ENCODE results near the gene TBC1D26. TPM values are rescaled to one million over a fixed set of nuclear protein-coding genes. Genes with fewer than 3 reads are reported as not detected.
"Not testable (repeated sequence)": the region's sequence is repeated elsewhere in the genome, so short reads cannot be mapped to it uniquely, and the experiment has no call there.

TBC1D26 gene
- total RNA-seq, 1 donor from 2014 or later = 0.05 TPM

- no peak for DNase-seq (ENCODE audit: low read depth)
Observed at GRCh38 chr17:15742921-15743320, 10.8 kb downstream of the TBC1D26 start.

GRCh38 chr17:15744074-15744676 is 12.1 kb downstream of the TBC1D26 start:
- DNase-seq (ENCODE audit: low read depth) = no peak

DNA sequence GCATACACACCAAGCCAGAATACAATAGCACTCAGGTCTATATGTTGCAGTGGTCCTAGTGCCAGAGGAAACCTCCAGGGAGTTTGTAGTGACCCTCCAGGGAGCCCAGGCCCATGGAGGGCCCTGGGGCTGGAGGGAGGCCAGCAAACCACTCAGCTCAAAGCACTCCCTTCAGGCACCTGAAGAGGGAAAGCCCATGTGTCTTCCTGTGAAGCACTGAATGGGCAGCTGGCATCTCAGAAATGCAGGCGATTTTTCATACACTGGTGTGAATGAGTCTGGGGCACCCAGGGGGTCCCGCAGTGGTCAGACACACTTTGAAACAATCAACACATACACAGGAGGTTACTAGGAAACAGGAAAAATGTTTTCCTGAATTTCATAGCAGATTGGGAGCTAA is 12.8 kb downstream of the TBC1D26 start:
- DNase-seq (ENCODE audit: low read depth) = no peak

DNA sequence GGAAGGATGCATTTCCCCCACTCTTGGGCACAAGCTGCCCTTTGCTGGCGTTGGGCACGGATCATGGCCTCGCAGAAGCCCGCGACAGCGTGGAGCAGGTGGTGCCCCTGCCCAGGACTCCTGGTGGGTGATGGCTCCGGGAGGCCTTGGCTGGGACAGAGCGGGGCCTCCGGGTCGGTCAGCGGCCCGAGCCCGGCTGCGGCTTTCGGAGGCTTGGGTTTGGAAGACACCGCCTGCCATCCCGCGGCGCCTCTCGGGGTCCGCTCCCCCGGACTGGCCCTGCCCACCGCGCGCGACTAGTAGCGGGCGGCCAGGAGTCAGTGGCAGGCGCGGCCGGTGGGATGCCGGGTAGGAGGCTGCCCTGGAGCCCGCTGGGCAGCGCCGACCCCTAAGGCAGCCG is 17.3 kb downstream of the TBC1D26 start:
- not testable (repeated sequence) for DNase-seq (ENCODE audit: low read depth)

GRCh38 chr17:15768865-15769533 is 36.9 kb downstream of the TBC1D26 start:
- not testable (repeated sequence) for DNase-seq (ENCODE audit: low read depth)

GRCh38 chr17:15770679-15771078 is 38.6 kb downstream of the TBC1D26 start:
- not testable (repeated sequence) for DNase-seq (ENCODE audit: low read depth)

DNA sequence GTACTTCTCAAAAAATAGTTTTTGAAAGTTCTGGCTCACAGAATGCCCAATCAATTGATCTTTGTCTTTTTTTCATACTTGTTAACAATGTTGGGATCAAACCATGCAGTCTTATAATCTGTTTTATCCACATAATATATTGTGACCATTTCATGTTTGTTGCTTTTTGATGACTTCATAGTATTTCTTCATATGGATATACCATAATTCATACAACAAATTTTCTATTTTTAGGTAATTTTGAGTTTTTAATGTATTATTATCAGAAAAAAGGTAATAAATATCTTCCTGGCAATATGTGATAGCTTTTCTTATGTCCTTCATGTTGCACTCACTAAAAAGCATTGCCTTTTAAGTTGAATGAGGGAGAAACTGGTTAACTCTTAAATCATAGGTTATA is 44.8 kb downstream of the TBC1D26 start:
- DNase-seq (ENCODE audit: low read depth) = no peak

GRCh38 chr17:15777297-15777696 is 45.2 kb downstream of the TBC1D26 start:
- DNase-seq (ENCODE audit: low read depth) = no peak

DNA sequence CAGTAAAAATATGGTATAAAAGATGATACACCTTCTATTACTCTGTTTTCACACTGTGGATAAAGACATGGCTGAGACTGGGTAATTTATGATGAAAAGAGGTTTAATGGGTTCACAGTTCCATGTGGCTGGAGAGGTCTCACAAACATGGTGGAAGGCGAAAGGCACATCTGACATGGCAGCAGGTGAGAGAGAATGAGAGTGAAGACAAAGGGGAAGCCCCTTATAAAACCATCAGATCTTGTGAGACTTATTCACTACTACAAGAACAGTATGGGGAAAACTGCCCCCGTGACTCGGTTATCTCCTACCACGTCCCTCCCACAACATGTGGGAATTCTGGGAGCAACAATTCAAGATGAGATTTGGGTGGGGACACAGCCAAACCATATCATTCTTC is 45.6 kb downstream of the TBC1D26 start:
- DNase-seq (ENCODE audit: low read depth) = no peak

DNA sequence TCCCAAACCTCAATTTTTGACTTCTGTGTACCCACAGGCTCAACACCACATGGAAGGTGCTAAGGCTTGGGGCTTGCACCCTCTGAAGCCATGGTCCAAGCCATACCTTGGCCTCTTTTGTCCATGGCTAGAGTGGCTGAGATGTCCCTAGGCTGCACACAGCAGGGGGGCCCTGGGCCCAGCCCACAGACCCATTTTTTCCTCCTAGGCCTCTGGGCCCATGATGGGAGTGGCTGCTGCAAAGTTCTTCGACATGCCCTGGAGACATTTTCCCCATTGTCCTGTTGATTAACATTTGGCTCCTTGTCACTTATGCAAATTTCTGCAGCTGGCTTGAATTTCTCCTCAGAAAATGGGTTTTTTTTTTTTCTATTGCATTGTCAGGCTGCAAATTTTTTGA is 47.0 kb downstream of the TBC1D26 start:
- DNase-seq (ENCODE audit: low read depth) = no peak

DNA sequence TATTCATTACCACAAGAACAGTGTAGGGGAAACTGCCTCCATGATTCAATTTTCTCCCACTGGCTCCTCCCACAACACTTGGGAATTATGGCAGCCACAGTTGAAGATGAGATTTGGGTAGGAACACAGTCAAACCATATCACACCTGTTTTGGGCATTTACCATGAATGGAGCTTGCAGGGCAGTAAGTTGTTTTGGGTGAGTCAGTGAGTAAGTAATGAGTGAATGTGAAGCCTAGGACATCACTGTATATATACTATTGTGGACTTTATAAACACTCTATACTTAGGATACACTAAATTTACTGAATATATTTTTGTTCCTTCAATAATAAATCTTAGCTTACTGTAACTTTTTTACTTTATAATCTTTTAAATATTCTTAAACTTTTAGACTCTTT is 48.1 kb downstream of the TBC1D26 start:
- no peak for DNase-seq (ENCODE audit: low read depth)

DNA sequence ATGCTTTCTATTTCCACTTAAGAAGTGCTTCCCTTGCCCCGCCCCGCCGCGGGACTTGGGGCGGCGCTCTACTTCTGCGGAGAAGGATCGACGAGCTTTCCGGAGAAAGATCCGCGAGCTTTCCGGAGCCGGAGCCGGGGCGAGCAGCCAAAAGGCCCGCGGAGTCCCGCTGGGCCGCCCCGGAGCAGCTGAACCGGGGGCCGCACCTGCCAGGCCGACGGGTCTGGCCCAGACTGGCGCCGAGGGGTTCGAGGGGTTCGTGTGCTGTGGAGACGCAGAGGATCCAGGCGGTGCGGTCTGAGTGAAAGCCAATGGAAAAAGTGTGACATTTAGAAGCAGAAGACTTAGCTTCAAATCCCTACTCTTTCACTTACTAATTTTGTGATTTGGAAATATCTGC is 50.8 kb downstream of the TBC1D26 start:
- peak; percentile 6 for DNase-seq (ENCODE audit: low read depth)

DNA sequence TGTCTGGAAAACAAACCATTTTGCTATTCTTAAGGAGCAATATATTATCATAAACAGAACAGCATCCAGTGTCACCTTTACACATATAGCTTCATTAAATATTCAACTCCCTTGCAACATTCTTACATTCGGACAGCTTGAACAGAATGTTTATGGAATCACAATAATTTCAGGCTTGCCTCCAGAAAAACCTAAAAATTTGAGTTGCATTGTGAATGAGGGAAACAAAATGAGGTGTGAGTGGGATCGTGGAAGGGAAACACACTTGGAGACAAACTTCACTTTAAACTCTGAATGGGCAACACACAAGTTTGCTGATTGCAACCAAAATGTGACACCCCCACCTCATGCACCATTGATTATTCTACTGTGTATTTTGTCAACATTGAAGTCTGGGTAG is 51.4 kb downstream of the TBC1D26 start:
- DNase-seq (ENCODE audit: low read depth) = no peak

DNA sequence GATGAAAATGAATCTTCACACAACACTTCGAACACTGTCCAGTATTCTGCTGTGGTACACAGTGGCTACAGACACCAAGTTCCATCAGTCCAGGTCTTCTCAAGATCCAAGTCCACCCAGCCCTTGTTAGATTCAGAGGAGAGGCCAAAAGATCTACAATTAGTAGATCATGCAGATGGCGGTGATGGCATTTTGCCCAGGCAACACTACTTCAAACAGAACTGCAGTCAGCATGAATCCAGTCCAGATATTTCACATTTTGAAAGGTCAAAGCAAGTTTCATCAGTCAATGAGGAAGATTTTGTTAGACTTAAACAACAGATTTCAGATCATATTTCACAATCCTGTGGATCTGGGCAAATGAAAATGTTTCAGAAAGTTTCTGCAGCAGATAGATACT is 52.3 kb downstream of the TBC1D26 start:
- DNase-seq (ENCODE audit: low read depth) = peak; percentile 8

DNA sequence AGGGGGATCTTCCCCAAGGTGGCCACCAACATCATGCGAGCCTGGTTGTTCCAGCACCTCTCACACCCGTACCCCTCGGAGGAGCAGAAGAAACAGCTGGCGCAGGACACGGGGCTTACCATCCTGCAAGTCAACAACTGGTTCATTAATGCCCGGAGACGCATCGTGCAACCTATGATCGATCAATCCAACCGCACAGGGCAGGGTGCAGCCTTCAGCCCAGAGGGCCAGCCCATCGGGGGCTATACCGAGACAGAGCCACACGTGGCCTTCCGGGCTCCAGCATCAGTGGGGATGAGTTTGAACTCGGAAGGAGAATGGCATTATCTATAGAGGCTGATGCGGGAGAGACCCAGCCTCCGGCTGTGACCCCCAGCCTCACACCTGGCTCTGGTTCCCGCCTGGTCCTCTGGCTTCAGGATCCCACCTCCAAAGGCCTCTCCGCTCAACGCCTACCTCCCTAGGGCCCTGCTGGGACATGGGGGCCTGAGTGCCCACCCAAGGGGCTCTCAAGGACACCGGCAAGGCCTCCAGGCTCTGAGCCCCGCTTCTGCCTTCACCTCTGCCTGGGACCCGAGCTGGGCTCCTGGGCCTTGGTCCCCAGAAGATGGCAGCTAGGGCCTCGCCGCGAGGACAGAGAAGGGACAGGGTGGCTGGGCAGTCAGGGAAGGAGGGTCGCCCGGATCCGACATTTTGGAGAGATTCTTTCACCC is 55.4 kb downstream of the TBC1D26 start:
- DNase-seq (ENCODE audit: low read depth) = not testable (repeated sequence)

- not testable (repeated sequence) for DNase-seq (ENCODE audit: low read depth)
Observed at GRCh38 chr17:15788365-15788764, 56.3 kb downstream of the TBC1D26 start.

Other genes with a start within 250 kb of the TBC1D26 start
- 6.7 and 8.4 TPM in 2 replicates for gene TVP23C, start 168.8 kb upstream of the TBC1D26 start, total RNA-seq
- 0.31 and 1.3 TPM in 2 replicates for gene FBXW10B, start 112.6 kb upstream of the TBC1D26 start, total RNA-seq
- 62.9 and 77.9 TPM in 2 replicates for gene TRIM16, start 48.0 kb upstream of the TBC1D26 start, total RNA-seq
- gene ZNF286A, start 32.5 kb upstream of the TBC1D26 start, total RNA-seq = 36.0 and 55.3 TPM in 2 replicates
- 6.3 and 7.1 TPM in 2 replicates for gene ADORA2B, start 212.8 kb downstream of the TBC1D26 start, total RNA-seq